H9 (cell line): ENCODE measurements around the gene GPR84. TPM values are rescaled to one million over a fixed set of nuclear protein-coding genes. Genes with fewer than 3 reads are reported as not detected.

Experiments used
- DNase-seq: peaks from one replicate; pipeline ENCODE4 v3.0.0-alpha.2; 2017
- H2AFZ ChIP-seq: one replicate; pipeline ENCODE4 v1.6.1; 2013; ENCODE audit warnings: mild to moderate bottlenecking, low read length, control low read depth, moderate library complexity
- H2AK5ac ChIP-seq: 2 replicates; pipeline ENCODE4 v1.6.1; 2013; ENCODE audit warnings: low read length, control low read depth, mixed read lengths; ENCODE audit not compliant: insufficient read length
- H2BK120ac ChIP-seq: one replicate; pipeline ENCODE4 v1.6.1; 2013; ENCODE audit warnings: low read depth, mild to moderate bottlenecking, low read length, control low read depth, inconsistent platforms; ENCODE audit not compliant: poor library complexity, severe bottlenecking
- H2BK12ac ChIP-seq: 2 replicates; pipeline ENCODE4 v1.6.1; 2013; ENCODE audit warnings: low read length, control low read depth, mixed read lengths, low read depth; ENCODE audit not compliant: insufficient read length
- H2BK15ac ChIP-seq: 2 replicates; pipeline ENCODE4 v1.6.1; 2013; ENCODE audit warnings: low read depth, low read length, control low read depth
- H2BK20ac ChIP-seq: one replicate; pipeline ENCODE4 v1.6.1; 2013; ENCODE audit warnings: low read depth, mild to moderate bottlenecking, low read length, control low read depth, inconsistent platforms; ENCODE audit not compliant: poor library complexity, severe bottlenecking
- H2BK5ac ChIP-seq: 2 replicates; pipeline ENCODE4 v1.6.1; 2013; ENCODE audit warnings: low read length, control low read depth, mixed read lengths; ENCODE audit not compliant: insufficient read length
- H3K14ac ChIP-seq: 2 replicates; pipeline ENCODE4 v1.6.1; 2013; ENCODE audit warnings: low read length, control low read depth; ENCODE audit not compliant: insufficient read depth
- H3K18ac ChIP-seq: 2 replicates; pipeline ENCODE4 v1.6.1; 2013; ENCODE audit warnings: low read depth, mild to moderate bottlenecking, mixed read lengths, low read length, control low read depth; ENCODE audit not compliant: insufficient read length
- H3K23ac ChIP-seq: 2 replicates; pipeline ENCODE4 v1.6.1; 2013; ENCODE audit warnings: low read length, control low read depth, mixed read lengths, low read depth; ENCODE audit not compliant: insufficient read length
- H3K23me2 ChIP-seq: 2 replicates; pipeline ENCODE4 v1.6.1; 2013; ENCODE audit warnings: low read depth, mild to moderate bottlenecking, mixed read lengths, low read length, control low read depth; ENCODE audit not compliant: insufficient read length, poor library complexity, severe bottlenecking
- H3K27ac ChIP-seq: 2 replicates; pipeline ENCODE4 v1.5.1; 2013; ENCODE audit warnings: low read length, control low read depth, mixed read lengths, low read depth; ENCODE audit not compliant: insufficient read length
- H3K27me3 ChIP-seq: 2 replicates; pipeline ENCODE4 v1.6.1; 2013; ENCODE audit warnings: low read length, control low read depth, inconsistent platforms; ENCODE audit not compliant: insufficient read depth
- H3K4ac ChIP-seq: 2 replicates; pipeline ENCODE4 v1.6.1; 2013; ENCODE audit warnings: low read depth, mild to moderate bottlenecking, control low read depth, inconsistent platforms, low read length, moderate library complexity
- H3K4me1 ChIP-seq: 2 replicates; pipeline ENCODE4 v1.6.1; 2013; ENCODE audit warnings: low read length, control low read depth, inconsistent platforms; ENCODE audit not compliant: insufficient read depth
- H3K4me2 ChIP-seq: 2 replicates; pipeline ENCODE4 v1.6.1; 2013; ENCODE audit warnings: low read length, control low read depth, mixed read lengths; ENCODE audit not compliant: insufficient read length, insufficient read depth
- H3K56ac ChIP-seq: 2 replicates; pipeline ENCODE4 v1.6.1; 2013; ENCODE audit warnings: low read depth, mild to moderate bottlenecking, mixed read lengths, low read length, control low read depth; ENCODE audit not compliant: insufficient read length
- H3K79me1 ChIP-seq: 2 replicates; pipeline ENCODE4 v1.6.1; 2013; ENCODE audit warnings: low read depth, mild to moderate bottlenecking, moderate library complexity, low read length, control low read depth, inconsistent platforms; ENCODE audit not compliant: insufficient read depth, poor library complexity, severe bottlenecking
- H3K79me2 ChIP-seq: 2 replicates; pipeline ENCODE4 v1.6.1; 2013; ENCODE audit warnings: low read length, control low read depth, inconsistent platforms; ENCODE audit not compliant: insufficient read depth
- H3K9ac ChIP-seq: 2 replicates; pipeline ENCODE4 v1.6.1; 2013; ENCODE audit warnings: low read length, control low read depth, mixed read lengths; ENCODE audit not compliant: insufficient read length; ENCODE audit errors: extremely low read depth
- H3K9me3 ChIP-seq: one replicate; pipeline ENCODE4 v1.6.1; 2013; ENCODE audit warnings: low read depth, low read length, inconsistent platforms; ENCODE audit not compliant: control insufficient read depth
- H3T11ph ChIP-seq: one replicate; pipeline ENCODE4 v1.6.1; 2013; ENCODE audit warnings: mild to moderate bottlenecking, low read length, control low read depth, inconsistent platforms
- H4K20me1 ChIP-seq: one replicate; pipeline ENCODE4 v1.6.1; 2013; ENCODE audit not compliant: control insufficient read depth, insufficient read length, insufficient read depth
- H4K5ac ChIP-seq: 2 replicates; pipeline ENCODE4 v1.6.1; 2013; ENCODE audit warnings: low read depth, mild to moderate bottlenecking, mixed read lengths, low read length, control low read depth; ENCODE audit not compliant: insufficient read length
- H4K8ac ChIP-seq: replicated peaks from 2 replicates; pipeline ENCODE4 v1.6.1; 2013; ENCODE audit warnings: low read length, control low read depth, mixed read lengths, low read depth; ENCODE audit not compliant: insufficient read length
- H4K91ac ChIP-seq: 2 replicates; pipeline ENCODE4 v1.6.1; 2013; ENCODE audit warnings: low read depth, mild to moderate bottlenecking, moderate library complexity, mixed read lengths, low read length, control low read depth; ENCODE audit not compliant: insufficient read length
- H3K27ac Mint-ChIP-seq, 3 experiments: 2 replicates in 2 of 3; 3 replicates in 1 of 3; pipeline ENCODE4 v1.8.0; 2020 to 2021; ENCODE audit warnings: mixed read lengths in 3 of 3, mild to moderate bottlenecking in 1 of 3, moderate library complexity in 1 of 3
- H3K27me3 Mint-ChIP-seq: 2 replicates; pipeline ENCODE4 v1.8.0; 2021; ENCODE audit warnings: low read depth, mild to moderate bottlenecking, moderate library complexity, mixed read lengths
- H3K36me3 Mint-ChIP-seq, 3 experiments: 2 replicates in 2 of 3; 3 replicates in 1 of 3; pipeline ENCODE4 v1.8.0; 2020 to 2021; ENCODE audit warnings: low read depth in 3 of 3, mixed read lengths in 3 of 3; ENCODE audit not compliant: insufficient read depth in 1 of 3
- H3K4me1 Mint-ChIP-seq, 2 experiments: 2 replicates each; pipeline ENCODE4 v1.8.0; 2020; ENCODE audit warnings: mixed read lengths in 2 of 2
- H3K4me3 Mint-ChIP-seq, 2 experiments: 2 replicates in 1 of 2; 3 replicates in 1 of 2; pipeline ENCODE4 v1.8.0; 2020 to 2021; ENCODE audit warnings: mild to moderate bottlenecking in 2 of 2, mixed read lengths in 2 of 2, moderate library complexity in 1 of 2
- H3K9me3 Mint-ChIP-seq, 2 experiments: 2 replicates in 1 of 2; 3 replicates in 1 of 2; pipeline ENCODE4 v1.8.0; 2020; ENCODE audit warnings: mild to moderate bottlenecking in 2 of 2, mixed read lengths in 2 of 2, moderate library complexity in 1 of 2
- WGBS: extraction: QIAGEN DNeasy Blood & Tissue Kit; methylation state at CpG from one replicate; pipeline ENCODE4 v1.1.7; 2013; ENCODE audit warnings: missing lambda C conversion rate, low lambda C conversion rate, mixed read lengths; ENCODE audit not compliant: insufficient read length; ENCODE audit errors: extremely low coverage; 5-methylcytosine and 5-hydroxymethylcytosine counted together
- total RNA-seq: library from RNA; stranded (reverse); gene quantifications from 2 replicates; pipeline ENCODE4 v1.2.1, GENCODE V29; 2021
- TF ChIP-seq, protein P1 (sequence below): fragments of 200-600 bp; sonication (generic); conservative IDR thresholded peaks from 3 replicates; pipeline ENCODE4 v1.8.0; 2021; ENCODE audit warnings: antibody characterized with exemption, mild to moderate bottlenecking

Gene GPR84
- total RNA-seq, 1 experiment from 2014 or later: not detected

DNA sequence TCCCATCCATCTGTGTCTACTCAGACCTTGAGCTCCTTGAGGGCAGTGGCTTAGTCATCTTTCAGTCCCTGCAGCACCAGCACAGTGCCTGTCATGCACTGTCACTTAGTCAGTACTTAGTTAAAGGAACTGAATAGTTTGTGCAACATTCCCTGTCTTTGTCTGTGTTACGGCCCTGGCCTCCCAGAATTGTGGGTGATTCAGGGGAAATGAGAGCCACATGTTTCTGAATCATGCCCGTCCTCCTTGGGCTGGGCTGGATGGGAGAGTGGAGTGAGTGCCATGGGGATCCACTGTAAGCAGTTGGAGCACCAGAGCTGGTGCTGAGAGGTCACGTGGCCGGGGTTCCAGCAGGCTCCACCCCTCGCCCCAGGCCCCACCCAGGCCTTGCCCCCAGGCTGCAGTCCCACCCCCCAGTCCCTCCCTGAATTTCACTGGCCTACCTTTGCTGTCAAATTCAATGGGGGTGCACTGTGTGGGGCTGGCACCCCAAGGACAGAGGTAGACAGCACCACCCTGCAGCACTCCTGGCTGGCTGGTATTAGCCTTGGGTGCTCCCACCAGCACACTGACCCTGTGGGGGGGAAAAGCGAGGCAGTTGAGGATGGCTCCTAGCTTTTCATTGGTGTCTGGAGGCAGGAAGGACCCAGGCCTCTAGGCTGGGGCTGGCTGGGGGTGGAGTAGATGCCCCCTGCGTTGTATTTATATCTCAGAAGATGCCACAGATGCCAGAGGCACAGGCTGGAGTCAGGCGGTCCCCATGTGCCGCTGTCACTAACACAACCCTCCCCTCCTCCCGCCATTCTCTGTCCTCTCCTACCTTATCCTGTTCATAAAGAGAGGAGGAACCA lies 47.3 kb upstream of the GPR84 start:
- H3K79me2 ChIP-seq: no peaks in the 10 kb centered on the region
- no peak overlapping the region for H2AK5ac ChIP-seq
- H3K4me3 Mint-ChIP-seq: no peak overlapping the region

More for the DNA sequence above, 47.3 kb upstream of the GPR84 start:
- peaks cover 7 to 9% of the 10 kb centered on the region in 2 experiments for H3K4me1 Mint-ChIP-seq
- Histone ChIP-seq H3K56ac (no peak overlapping the region), H2BK12ac (no peak overlapping the region), H4K20me1 (no peaks in the 10 kb centered on the region), H3K4ac (no peak overlapping the region), H2AFZ (no peak overlapping the region), H2BK20ac (no peak overlapping the region), H3K79me1 (no peaks in the 10 kb centered on the region), H3K18ac (no peak overlapping the region), H4K91ac (no peak overlapping the region), H3K4me1 (no peaks in the 10 kb centered on the region), H4K5ac (no peak overlapping the region), H3K14ac (no peak overlapping the region), H2BK120ac (no peak overlapping the region), H2BK5ac (no peak overlapping the region), H3K4me2 (no peak overlapping the region), H3K23ac (no peak overlapping the region), H2BK15ac (no peak overlapping the region), H4K8ac (no peak overlapping the region), H3K9ac (no peak overlapping the region), H3T11ph (no peak overlapping the region), H3K27me3 (no peaks in the 10 kb centered on the region; the same call in 1 of the 2 replicates), H3K9me3 (no peaks in the 10 kb centered on the region), H3K23me2 (no peaks in the 10 kb centered on the region), H3K27ac (no peak overlapping the region)
- WGBS: no CpG with 5 or more reads among the region's 10 CpGs
- TF ChIP-seq, protein P1, sequence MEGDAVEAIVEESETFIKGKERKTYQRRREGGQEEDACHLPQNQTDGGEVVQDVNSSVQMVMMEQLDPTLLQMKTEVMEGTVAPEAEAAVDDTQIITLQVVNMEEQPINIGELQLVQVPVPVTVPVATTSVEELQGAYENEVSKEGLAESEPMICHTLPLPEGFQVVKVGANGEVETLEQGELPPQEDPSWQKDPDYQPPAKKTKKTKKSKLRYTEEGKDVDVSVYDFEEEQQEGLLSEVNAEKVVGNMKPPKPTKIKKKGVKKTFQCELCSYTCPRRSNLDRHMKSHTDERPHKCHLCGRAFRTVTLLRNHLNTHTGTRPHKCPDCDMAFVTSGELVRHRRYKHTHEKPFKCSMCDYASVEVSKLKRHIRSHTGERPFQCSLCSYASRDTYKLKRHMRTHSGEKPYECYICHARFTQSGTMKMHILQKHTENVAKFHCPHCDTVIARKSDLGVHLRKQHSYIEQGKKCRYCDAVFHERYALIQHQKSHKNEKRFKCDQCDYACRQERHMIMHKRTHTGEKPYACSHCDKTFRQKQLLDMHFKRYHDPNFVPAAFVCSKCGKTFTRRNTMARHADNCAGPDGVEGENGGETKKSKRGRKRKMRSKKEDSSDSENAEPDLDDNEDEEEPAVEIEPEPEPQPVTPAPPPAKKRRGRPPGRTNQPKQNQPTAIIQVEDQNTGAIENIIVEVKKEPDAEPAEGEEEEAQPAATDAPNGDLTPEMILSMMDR: no peak
- peaks cover 0 to 6% (median 5%) of the 10 kb centered on the region in 3 experiments; a peak in 2 of 7 replicates for H3K36me3 Mint-ChIP-seq
- DNase-seq: peak; percentile 76
- peaks cover 3% of the 10 kb centered on the region for H3K27me3 Mint-ChIP-seq
- H3K9me3 Mint-ChIP-seq: no peaks in the 10 kb centered on the region
- H3K27ac Mint-ChIP-seq: no peak overlapping the region
